Activated T-helper 2 cell treated with anti-CD3 and anti-CD28 coated beads, Interferon-gamma antibody, Interleukin-2, Interleukin-4, amounts not matched to agents 10 μg/mL and 5 μg/mL and 100 μg/mL, durations not matched to agents 14 hours and 24 hours and 36 hours (primary cell): Measurements from ENCODE around the gene TTC33. TPM values are rescaled to one million over a fixed set of nuclear protein-coding genes. Genes with fewer than 3 reads are reported as not detected.
"Not testable (repeated sequence)": the region's sequence is repeated elsewhere in the genome, so short reads cannot be mapped to it uniquely, and the experiment has no call there.

ENCODE experiments used
- DNase-seq: peaks from one replicate; pipeline ENCODE4 v3.0.0; 2021; ENCODE audit warnings: low spot score
- H3K27ac Mint-ChIP-seq: one replicate; pipeline ENCODE4 v1.8.0; 2021; ENCODE audit warnings: mixed read lengths
- H3K27me3 Mint-ChIP-seq: one replicate; pipeline ENCODE4 v1.8.0; 2021; ENCODE audit warnings: low read depth, mixed read lengths
- H3K36me3 Mint-ChIP-seq: one replicate; pipeline ENCODE4 v1.8.0; 2021; ENCODE audit warnings: low read depth, mixed read lengths
- H3K4me1 Mint-ChIP-seq: one replicate; pipeline ENCODE4 v1.8.0; 2021; ENCODE audit warnings: low read depth, mixed read lengths
- H3K4me3 Mint-ChIP-seq: one replicate; pipeline ENCODE4 v1.8.0; 2021; ENCODE audit warnings: low read depth, mild to moderate bottlenecking, moderate library complexity, mixed read lengths
- H3K9me3 Mint-ChIP-seq: one replicate; pipeline ENCODE4 v1.8.0; 2021; ENCODE audit warnings: mixed read lengths
- intact Hi-C: fragments of 100-400 bp; cut with micrococcal nuclease; formaldehyde crosslinking; loops from one replicate; pipeline ENCODE4 v1.15.1; 2023
- total RNA-seq: library from RNA; stranded (reverse); gene quantifications from 2 replicates; pipeline ENCODE4 v1.2.3, GENCODE V29; 2022

The TTC33 gene
- total RNA-seq, 1 donor from 2014 or later, result 29.3 TPM

DNA sequence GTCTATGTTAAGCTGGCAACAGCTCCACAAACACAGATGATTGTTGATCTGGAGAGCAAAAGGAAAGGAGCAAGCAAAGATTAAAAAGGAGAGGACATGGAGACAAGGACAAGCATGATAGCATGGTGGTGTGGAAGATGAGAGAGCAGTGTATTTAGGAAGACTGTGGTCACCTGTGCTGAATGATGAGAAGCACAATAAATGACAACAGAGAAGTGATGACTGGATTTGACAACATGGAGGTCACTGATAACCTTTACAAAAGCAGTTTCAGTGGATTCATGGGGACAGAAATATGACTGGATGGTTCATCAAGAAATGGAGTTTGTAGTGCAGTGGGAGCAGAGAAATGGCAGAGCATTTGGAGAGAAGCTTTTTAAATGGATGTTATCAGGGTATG is 20.2 kb downstream of the TTC33 start:
- Mint-ChIP-seq H3K27me3 (no peaks in the 10 kb centered on the region), H3K4me3 (no peak overlapping the region), H3K9me3 (peaks cover 9% of the 10 kb centered on the region)

DNA sequence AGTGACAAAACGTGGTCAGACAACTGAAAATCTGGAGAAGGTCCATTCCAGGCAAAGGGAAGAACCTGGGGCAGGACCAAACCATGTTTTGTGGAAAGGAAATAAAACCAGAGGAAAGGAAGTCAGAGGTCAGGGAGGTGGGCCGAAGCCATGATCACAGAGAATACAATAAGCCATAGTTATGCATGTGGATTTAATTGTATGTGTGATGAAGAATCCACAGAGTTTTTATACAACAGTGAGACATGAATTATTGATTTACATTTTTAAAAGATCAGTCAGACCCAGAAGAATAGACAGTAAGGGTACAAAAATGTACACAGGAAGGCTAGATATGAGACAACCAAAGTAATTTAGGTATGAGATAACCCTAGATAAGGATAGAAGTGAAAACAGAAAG is 20.8 kb downstream of the TTC33 start:
- no peaks in the 10 kb centered on the region for H3K27me3 Mint-ChIP-seq
- H3K9me3 Mint-ChIP-seq, result peaks cover 5% of the 10 kb centered on the region
- peaks cover 48% of the 10 kb centered on the region for H3K36me3 Mint-ChIP-seq
- peak overlapping the region; percentile 17 for H3K27ac Mint-ChIP-seq
- H3K4me3 Mint-ChIP-seq, result no peak overlapping the region
- no peak for DNase-seq
- intact Hi-C loops, result loop anchor here (1.0 to 10.0 kb wide), 5 partner anchors 19 to 460 kb away; no protein-coding TSS in a partner anchor
- peaks cover 31% of the 10 kb centered on the region for H3K4me1 Mint-ChIP-seq

More for the DNA sequence above, 20.2 kb downstream of the TTC33 start:
- peaks cover 28% of the 10 kb centered on the region for H3K4me1 Mint-ChIP-seq
- H3K36me3 Mint-ChIP-seq, result peaks cover 51% of the 10 kb centered on the region
- DNase-seq, result no peak
- intact Hi-C loops, result loop anchor here (1.0 to 10.0 kb wide), 10 partner anchors 19 to 1021 kb away; no protein-coding TSS in a partner anchor
- H3K27ac Mint-ChIP-seq, result peak overlapping the region; percentile 17

DNA sequence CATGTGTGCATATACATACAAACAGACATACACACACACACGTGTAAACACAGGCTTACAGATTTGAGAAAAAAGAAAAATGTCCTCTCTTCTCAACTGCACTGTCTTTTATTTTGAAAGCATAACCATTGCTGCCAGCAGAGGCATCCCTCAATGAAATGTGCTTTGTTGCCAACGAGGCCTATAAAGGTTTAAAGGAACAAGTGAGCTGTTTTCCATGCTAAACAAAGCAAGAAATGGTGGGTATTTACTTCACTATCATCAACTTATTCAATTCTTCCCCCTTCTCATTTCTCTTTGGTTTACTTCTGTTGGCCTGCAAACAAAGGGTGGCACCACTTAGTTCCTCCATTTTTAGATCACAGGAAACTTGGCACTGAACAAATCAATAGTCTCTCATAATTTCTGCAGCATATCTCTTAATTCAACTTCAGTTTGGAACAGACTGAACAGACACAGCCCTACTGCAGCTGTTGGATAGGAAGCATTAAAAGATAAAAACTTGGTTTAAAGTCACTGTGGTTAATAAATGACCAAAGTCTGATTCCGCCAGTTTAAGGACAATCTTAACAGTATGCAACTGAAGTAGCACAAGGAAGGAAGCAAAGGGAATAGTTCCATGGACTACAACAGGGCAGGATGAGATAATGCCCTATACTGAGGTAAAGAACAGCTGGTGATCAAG is 21.7 kb downstream of the TTC33 start:
- H3K4me1 Mint-ChIP-seq, result peaks cover 31% of the 10 kb centered on the region
- peaks cover 48% of the 10 kb centered on the region for H3K36me3 Mint-ChIP-seq
- H3K27ac Mint-ChIP-seq, result no peak overlapping the region
- DNase-seq, result no peak
- H3K9me3 Mint-ChIP-seq, result no peaks in the 10 kb centered on the region
- H3K4me3 Mint-ChIP-seq, result no peak overlapping the region
- intact Hi-C loops, result loop anchor here (10.0 kb wide), 1 partner anchor 459 kb away; no protein-coding TSS in a partner anchor
- no peaks in the 10 kb centered on the region for H3K27me3 Mint-ChIP-seq

DNA sequence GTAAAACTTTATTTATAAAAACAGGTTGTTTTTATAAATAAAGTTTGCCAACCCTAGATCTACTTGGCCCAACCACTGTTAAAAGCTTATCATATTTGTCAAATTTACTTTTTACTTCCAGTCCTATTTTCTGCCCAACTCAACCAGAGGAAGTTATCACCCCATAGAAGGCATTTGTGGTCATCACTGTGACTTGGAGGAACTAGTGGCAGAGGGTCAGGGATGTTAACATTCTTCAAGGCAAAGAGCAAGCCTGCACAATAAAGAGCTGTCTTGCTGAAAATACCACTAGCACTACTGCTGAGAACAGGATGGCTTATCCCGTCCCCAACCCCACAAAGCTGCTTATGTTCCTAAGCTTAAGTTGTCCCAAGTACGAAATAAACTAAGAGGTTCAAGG is 22.3 kb downstream of the TTC33 start:
- no peak for DNase-seq
- Mint-ChIP-seq H3K4me1 (peaks cover 31% of the 10 kb centered on the region), H3K36me3 (peaks cover 47% of the 10 kb centered on the region), H3K4me3 (no peak overlapping the region), H3K27me3 (no peaks in the 10 kb centered on the region), H3K9me3 (no peaks in the 10 kb centered on the region), H3K27ac (no peak overlapping the region)
- intact Hi-C loops, result loop anchor here (10.0 kb wide), 1 partner anchor 459 kb away; no protein-coding TSS in a partner anchor

DNA sequence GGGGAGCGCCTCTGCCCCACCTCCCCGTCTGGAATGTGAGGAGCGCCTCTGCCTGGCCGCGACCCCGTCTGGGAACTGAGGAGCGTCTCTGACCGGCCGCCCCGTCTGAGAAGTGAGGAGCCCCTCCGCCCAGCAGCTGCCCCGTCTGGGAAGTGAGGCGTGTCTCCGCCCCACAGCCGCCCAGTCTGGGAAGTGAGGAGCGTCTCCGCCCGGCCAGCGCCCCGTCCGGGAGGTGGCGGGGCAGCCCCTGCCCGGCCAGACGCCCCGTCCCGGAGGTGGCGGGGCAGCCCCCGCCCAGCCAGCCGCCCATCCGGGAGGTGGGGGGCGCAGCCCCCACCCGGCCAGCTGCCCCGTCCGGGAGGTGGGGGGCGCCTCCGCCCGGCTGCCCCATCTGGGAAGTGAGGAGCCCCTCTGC is 33.3 kb downstream of the TTC33 start:
- H3K27ac Mint-ChIP-seq, H3K4me1 Mint-ChIP-seq, H3K4me3 Mint-ChIP-seq, H3K27me3 Mint-ChIP-seq, DNase-seq, intact Hi-C loops: not testable (repeated sequence)
- Mint-ChIP-seq H3K36me3 (peaks cover 65% of the 10 kb centered on the region), H3K9me3 (peaks cover 12% of the 10 kb centered on the region)

DNA sequence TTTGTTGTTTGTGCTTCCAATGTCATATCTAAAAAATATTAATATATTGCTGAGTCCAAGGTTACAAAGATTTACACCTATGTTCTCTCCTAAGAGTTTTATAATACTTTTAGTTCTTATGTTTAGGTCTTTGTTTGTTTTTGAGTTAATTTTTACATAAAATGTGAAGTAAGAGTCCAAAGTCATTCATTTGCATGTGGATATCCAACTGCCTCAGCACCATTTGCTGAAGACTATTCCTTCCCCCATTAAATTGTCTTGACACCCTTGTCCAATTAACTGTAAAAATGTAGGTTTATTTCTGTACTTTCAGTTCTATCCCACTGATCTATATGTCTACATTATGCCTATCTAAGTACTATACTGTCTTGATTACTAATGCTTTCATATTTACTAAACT is 35.7 kb downstream of the TTC33 start:
- Mint-ChIP-seq H3K9me3 (peaks cover 12% of the 10 kb centered on the region), H3K4me3 (no peak overlapping the region), H3K27me3 (no peaks in the 10 kb centered on the region), H3K27ac (no peak overlapping the region), H3K36me3 (peaks cover 56% of the 10 kb centered on the region), H3K4me1 (peaks cover 6% of the 10 kb centered on the region)
- intact Hi-C loops, result no loop called here
- no peak for DNase-seq

DNA sequence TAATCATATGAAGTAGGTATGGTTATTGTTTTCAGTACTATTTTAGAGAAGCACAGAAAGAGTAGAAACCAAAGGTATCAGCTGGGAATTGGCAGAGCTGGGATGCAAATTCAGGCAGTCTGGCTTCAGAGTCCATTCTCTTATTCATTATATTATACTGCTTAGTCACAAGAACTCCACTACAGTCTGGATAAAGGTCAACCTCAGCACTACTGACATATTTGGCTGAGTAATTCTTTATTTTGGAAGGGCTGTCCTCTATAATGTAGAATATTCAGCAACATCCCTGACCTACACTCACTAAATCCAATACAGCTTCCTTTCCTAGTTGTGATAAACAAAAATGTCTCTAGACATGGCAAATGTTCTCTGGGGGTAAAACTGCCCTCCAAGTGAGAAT is 38.5 kb downstream of the TTC33 start:
- H3K27ac Mint-ChIP-seq, result no peak overlapping the region
- intact Hi-C loops, result no loop called here
- peaks cover 12% of the 10 kb centered on the region for H3K9me3 Mint-ChIP-seq
- peaks cover 6% of the 10 kb centered on the region for H3K4me1 Mint-ChIP-seq
- H3K36me3 Mint-ChIP-seq, result peaks cover 46% of the 10 kb centered on the region
- DNase-seq, result no peak
- no peak overlapping the region for H3K4me3 Mint-ChIP-seq
- H3K27me3 Mint-ChIP-seq, result no peaks in the 10 kb centered on the region

DNA sequence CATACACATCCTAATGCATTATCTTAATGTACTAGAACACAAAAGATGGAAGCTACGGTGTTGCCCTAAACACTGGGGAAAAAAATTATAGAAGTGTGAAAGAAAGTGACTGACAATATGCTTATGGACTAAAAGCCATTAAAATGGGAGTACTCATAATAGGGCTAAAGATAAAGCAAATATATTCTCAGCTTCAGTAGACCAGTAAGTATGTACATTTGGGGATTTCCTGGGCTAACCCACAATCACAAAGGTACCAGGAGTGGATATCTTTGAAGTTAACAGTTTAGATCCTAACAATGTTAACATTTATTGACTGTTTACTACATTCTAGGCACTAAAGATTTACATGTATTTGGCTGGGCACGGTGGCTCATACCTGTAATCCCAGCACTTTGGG is 39.2 kb downstream of the TTC33 start:
- Mint-ChIP-seq H3K9me3 (peaks cover 10% of the 10 kb centered on the region), H3K36me3 (peaks cover 46% of the 10 kb centered on the region), H3K4me1 (peaks cover 6% of the 10 kb centered on the region), H3K27ac (no peak overlapping the region), H3K4me3 (no peak overlapping the region), H3K27me3 (no peaks in the 10 kb centered on the region)
- DNase-seq, result no peak
- intact Hi-C loops, result no loop called here

DNA sequence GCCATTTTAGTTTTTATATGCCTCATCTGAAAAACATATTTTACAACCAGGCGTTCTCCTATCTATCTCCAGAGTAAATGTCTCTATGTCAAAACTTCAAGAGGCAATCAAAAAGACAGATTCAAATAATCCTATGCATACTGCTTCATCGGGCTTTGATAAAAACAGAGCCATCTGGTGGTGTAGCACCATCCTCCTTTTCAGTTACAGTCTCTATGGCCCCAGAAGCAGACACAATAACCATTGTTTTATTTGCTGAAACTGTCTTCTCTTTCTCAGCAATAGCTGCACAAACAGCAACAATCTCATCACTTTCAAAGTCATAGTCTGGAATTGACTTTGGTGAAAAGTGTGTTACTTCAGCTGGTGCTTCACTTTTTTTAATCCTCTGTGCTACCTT is 39.8 kb downstream of the TTC33 start:
- H3K27me3 Mint-ChIP-seq, result no peaks in the 10 kb centered on the region
- intact Hi-C loops, result no loop called here

DNA sequence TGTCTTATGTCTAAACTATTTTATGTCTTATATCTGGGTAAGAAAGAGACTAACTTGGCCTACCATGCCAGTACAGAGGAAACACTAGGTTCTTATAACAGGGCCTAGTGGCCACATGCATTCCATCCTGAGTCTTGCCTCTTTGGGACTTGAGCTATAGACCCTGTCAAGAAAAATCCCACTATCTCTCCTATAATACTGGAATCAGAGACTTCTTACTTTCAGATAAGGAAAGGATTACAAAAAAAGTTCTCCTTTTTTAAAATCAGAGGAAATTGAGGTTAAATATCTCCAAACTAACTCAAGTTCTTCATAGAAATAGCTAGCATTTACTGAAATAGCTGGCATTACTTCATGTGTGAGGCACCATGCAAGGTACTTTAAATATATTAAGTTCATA is 41.8 kb downstream of the TTC33 start:
- Mint-ChIP-seq H3K27me3 (no peaks in the 10 kb centered on the region), H3K9me3 (peaks cover 4% of the 10 kb centered on the region), H3K36me3 (peaks cover 39% of the 10 kb centered on the region), H3K4me1 (peaks cover 6% of the 10 kb centered on the region), H3K4me3 (no peak overlapping the region), H3K27ac (no peak overlapping the region)
- DNase-seq, result no peak
- intact Hi-C loops, result no loop called here

More for the DNA sequence above, 39.8 kb downstream of the TTC33 start:
- Mint-ChIP-seq H3K27ac (no peak overlapping the region), H3K36me3 (peaks cover 42% of the 10 kb centered on the region), H3K4me1 (peaks cover 6% of the 10 kb centered on the region), H3K4me3 (no peak overlapping the region), H3K9me3 (peaks cover 4% of the 10 kb centered on the region)
- no peak for DNase-seq

DNA sequence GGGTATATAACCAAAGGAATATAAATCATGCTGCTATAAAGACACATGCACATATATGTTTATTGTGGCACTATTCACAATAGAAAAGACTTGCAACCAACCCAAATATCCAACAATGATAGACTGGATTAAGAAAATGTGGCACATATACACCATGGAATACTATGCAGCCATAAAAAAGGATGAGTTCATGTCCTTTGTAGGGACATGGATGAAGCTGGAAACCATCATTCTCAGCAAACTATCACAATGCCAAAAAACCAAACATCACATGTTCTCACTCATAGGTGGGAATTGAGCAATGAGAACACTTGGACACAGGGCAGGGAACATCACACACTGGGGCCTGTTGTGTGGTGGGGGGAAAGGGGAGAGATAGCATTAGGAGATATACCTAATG is 45.2 kb downstream of the TTC33 start:
- H3K27ac Mint-ChIP-seq, intact Hi-C loops, DNase-seq, H3K4me3 Mint-ChIP-seq, H3K4me1 Mint-ChIP-seq, H3K27me3 Mint-ChIP-seq: not testable (repeated sequence)
- H3K36me3 Mint-ChIP-seq, result peaks cover 49% of the 10 kb centered on the region
- H3K9me3 Mint-ChIP-seq, result peaks cover 15% of the 10 kb centered on the region

DNA sequence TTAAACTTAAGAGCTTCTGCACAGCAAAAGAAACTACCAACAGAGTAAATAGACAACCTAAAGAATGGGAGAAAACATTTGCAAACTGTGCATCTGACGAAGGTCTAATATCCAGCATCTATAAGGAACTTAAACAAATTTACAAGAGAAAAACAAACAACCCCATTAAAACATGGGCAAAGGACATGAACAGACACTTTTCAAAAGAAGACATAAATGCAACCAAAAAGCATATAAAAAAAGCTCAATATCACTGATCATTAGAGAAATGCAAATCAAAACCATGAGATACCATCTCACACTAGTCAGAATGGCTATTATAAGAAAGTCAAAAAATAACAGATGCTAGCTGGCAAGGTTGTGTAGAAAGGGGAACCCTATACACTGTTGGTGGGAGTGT is 50.3 kb downstream of the TTC33 start:
- H3K4me1 Mint-ChIP-seq, intact Hi-C loops, DNase-seq, H3K4me3 Mint-ChIP-seq, H3K27ac Mint-ChIP-seq, H3K27me3 Mint-ChIP-seq: not testable (repeated sequence)
- H3K36me3 Mint-ChIP-seq, result peaks cover 78% of the 10 kb centered on the region
- peaks cover 59% of the 10 kb centered on the region for H3K9me3 Mint-ChIP-seq

DNA sequence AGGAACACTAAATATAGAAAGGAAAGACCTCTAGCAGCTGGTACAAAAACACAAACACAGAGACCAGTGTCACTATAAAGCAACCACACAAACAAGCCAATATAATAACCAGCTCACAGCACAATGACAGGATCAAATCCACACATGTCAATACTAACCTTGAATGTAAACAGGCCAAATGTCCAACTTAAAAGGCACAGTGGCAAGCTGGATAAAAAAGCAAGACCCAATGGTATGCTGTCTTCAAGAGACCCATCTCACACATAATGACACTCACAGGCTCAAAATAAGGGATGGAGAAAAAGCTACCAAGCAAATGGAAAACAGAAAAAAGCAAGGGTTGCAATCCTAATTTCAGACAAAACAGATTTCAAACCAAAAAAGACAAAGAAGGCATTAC is 53.7 kb downstream of the TTC33 start:
- H3K9me3 Mint-ChIP-seq, result peaks cover 49% of the 10 kb centered on the region
- H3K27ac Mint-ChIP-seq, result not testable (repeated sequence)

More for the DNA sequence above, 53.7 kb downstream of the TTC33 start:
- intact Hi-C loops, H3K27me3 Mint-ChIP-seq, H3K4me3 Mint-ChIP-seq, H3K4me1 Mint-ChIP-seq, DNase-seq: not testable (repeated sequence)
- H3K36me3 Mint-ChIP-seq, result peaks cover 84% of the 10 kb centered on the region
